C1 segment of cervical spinal cord (tissue), 14 donors: Measurements from ENCODE around the gene CHD1.
A peak's percentile ranks its signal among the peaks of the same experiment; 100 is the strongest.
"Not testable (repeated sequence)": the region's sequence is repeated elsewhere in the genome, so short reads cannot be mapped to it uniquely, and the experiment has no call there.

Experiments
- DNase-seq, 14 donors: peaks; one replicate each; lab custom pipeline; 2025; lab: John Stamatoyannopoulos, UW

CHD1 gene

GRCh38 chr5:98928873-98929709, at the start of gene CHD1:
TSS of gene CHD1 (minus strand) at chr5:98929007. CDS start at chr5:98926386, 2,621 bp downstream.
- peak; percentile 77 to 97 (median 94) for DNase-seq

GRCh38 chr5:98978528-98978927, 49.7 kb upstream of the CHD1 start:
- no peak for DNase-seq

GRCh38 chr5:98977723-98978122, 48.9 kb upstream of the CHD1 start:
- DNase-seq = no peak

- DNase-seq = no peak
These were observed 47.0 kb upstream of the CHD1 start for GRCh38 chr5:98975682-98976407.

GRCh38 chr5:98975223-98975622, 46.4 kb upstream of the CHD1 start:
- DNase-seq = no peak

- no peak for DNase-seq
These were observed 40.6 kb upstream of the CHD1 start for GRCh38 chr5:98969400-98969799.

- DNase-seq = no peak
These were observed 39.3 kb upstream of the CHD1 start for GRCh38 chr5:98968056-98968564.

GRCh38 chr5:98965226-98965625, 36.4 kb upstream of the CHD1 start:
- no peak for DNase-seq

- no peak for DNase-seq
These were observed 35.8 kb upstream of the CHD1 start for GRCh38 chr5:98964621-98965020.

- no peak for DNase-seq
These were observed 34.2 kb upstream of the CHD1 start for GRCh38 chr5:98963019-98963418.

- no peak for DNase-seq
These were observed 33.8 kb upstream of the CHD1 start for GRCh38 chr5:98962587-98962986.

GRCh38 chr5:98961665-98962344, 33.0 kb upstream of the CHD1 start:
- DNase-seq = no peak

GRCh38 chr5:98957307-98957706, 28.5 kb upstream of the CHD1 start:
- no peak for DNase-seq

GRCh38 chr5:98955888-98956287, 27.1 kb upstream of the CHD1 start:
- DNase-seq = not testable (repeated sequence)

GRCh38 chr5:98955471-98955870, 26.7 kb upstream of the CHD1 start:
- not testable (repeated sequence) for DNase-seq

GRCh38 chr5:98954392-98955028, 25.7 kb upstream of the CHD1 start:
- no peak for DNase-seq

- no peak for DNase-seq
These were observed 14.0 kb upstream of the CHD1 start for GRCh38 chr5:98942847-98943246.

- DNase-seq = no peak
These were observed 12.5 kb upstream of the CHD1 start for GRCh38 chr5:98941131-98941883.

GRCh38 chr5:98940581-98940980, 11.8 kb upstream of the CHD1 start:
- peak in 3 of 14 donors; percentile 3 to 50 (median 3) for DNase-seq

GRCh38 chr5:98938464-98938863, 9.7 kb upstream of the CHD1 start:
- DNase-seq = no peak
